ENCODE results near the gene TMTC1.

Gene TMTC1

GRCh38 chr12:29519585-29520182, 264.1 kb downstream of the TMTC1 start:
- no peak for DNase-seq

GRCh38 chr12:29518407-29518806, 265.3 kb downstream of the TMTC1 start:
- no peak for DNase-seq

- DNase-seq = no peak
Observed at GRCh38 chr12:29517264-29517663, 266.5 kb downstream of the TMTC1 start.

GRCh38 chr12:29516431-29516875, 267.3 kb downstream of the TMTC1 start:
- DNase-seq = no peak

GRCh38 chr12:29510591-29511185, 273.1 kb downstream of the TMTC1 start:
- DNase-seq = no peak

GRCh38 chr12:29509503-29509902, 274.2 kb downstream of the TMTC1 start:
- DNase-seq = no peak

GRCh38 chr12:29508949-29509348, 274.8 kb downstream of the TMTC1 start:
- no peak for DNase-seq

- DNase-seq = no peak
Observed at GRCh38 chr12:29505122-29505521, 278.6 kb downstream of the TMTC1 start.

GRCh38 chr12:29503283-29503682, 280.5 kb downstream of the TMTC1 start:
- DNase-seq = no peak

GRCh38 chr12:29499235-29499634, 284.5 kb downstream of the TMTC1 start:
- DNase-seq = no peak

GRCh38 chr12:29497588-29497987, 286.2 kb downstream of the TMTC1 start, which contains the start of gene OVCH1:
TSS of gene OVCH1 (minus strand) at chr12:29497686. CDS start at chr12:29497686, 0 bp downstream.
- no peak for DNase-seq

- no peak for DNase-seq
Observed at GRCh38 chr12:29492891-29493290, 290.9 kb downstream of the TMTC1 start.

GRCh38 chr12:29486972-29487371, 296.8 kb downstream of the TMTC1 start:
- DNase-seq = no peak

GRCh38 chr12:29463198-29463597, 320.5 kb downstream of the TMTC1 start:
- DNase-seq = no peak

GRCh38 chr12:29460082-29460481, 323.7 kb downstream of the TMTC1 start:
- DNase-seq = no peak

- DNase-seq = no peak
Observed at GRCh38 chr12:29455087-29455486, 328.7 kb downstream of the TMTC1 start.

GRCh38 chr12:29451888-29452287, 331.9 kb downstream of the TMTC1 start:
- DNase-seq = no peak
